WTC11 (cell line): Measurements from ENCODE around the gene LHX4. TPM values are rescaled to one million over a fixed set of nuclear protein-coding genes. Genes with fewer than 3 reads are reported as not detected.

Experiments used
- ATAC-seq: fragments of 200-7000 bp; cut with Tn5 transposase; 2 replicates; pipeline ENCODE4 v1.10.0; 2021; ENCODE audit warnings: mild to moderate bottlenecking, moderate library complexity
- CTCF ChIA-PET: fragments of 300-600 bp; sonication (Branson Sonifier 250); formaldehyde crosslinking; loops from one replicate; lab custom pipeline; 2021; ENCODE audit warnings: antibody characterized with exemption; lab: Charles Lee
- POLR2A ChIA-PET: fragments of 350-600 bp; sonication (Branson Sonifier 250); formaldehyde crosslinking; loops from one replicate; lab custom pipeline; 2021; ENCODE audit warnings: antibody characterized with exemption; lab: Charles Lee
- DNase-seq: peaks from one replicate; pipeline ENCODE4 v3.0.0; 2021; ENCODE audit warnings: low spot score
- H3K27ac Mint-ChIP-seq: 2 replicates; pipeline ENCODE4 v1.8.0; 2021; ENCODE audit warnings: mixed read lengths
- H3K27me3 Mint-ChIP-seq: 2 replicates; pipeline ENCODE4 v1.8.0; 2021; ENCODE audit warnings: low read depth, mild to moderate bottlenecking, moderate library complexity, mixed read lengths
- H3K36me3 Mint-ChIP-seq: 2 replicates; pipeline ENCODE4 v1.8.0; 2021; ENCODE audit warnings: mixed read lengths
- H3K4me1 Mint-ChIP-seq: 2 replicates; pipeline ENCODE4 v1.8.0; 2022; ENCODE audit warnings: mixed read lengths
- H3K4me3 Mint-ChIP-seq: 2 replicates; pipeline ENCODE4 v1.8.0; 2021; ENCODE audit warnings: mild to moderate bottlenecking, moderate library complexity, mixed read lengths
- H3K9me3 Mint-ChIP-seq: 2 replicates; pipeline ENCODE4 v1.8.0; 2021; ENCODE audit warnings: mixed read lengths
- ATF1 ChIP-seq: sonication (generic); formaldehyde crosslinking; IDR thresholded peaks from 2 replicates; pipeline ENCODE4 v1.8.1; 2023; ENCODE audit warnings: mild to moderate bottlenecking, moderate library complexity, missing genetic modification reagents
- FOXK1 ChIP-seq: sonication (generic); formaldehyde crosslinking; IDR thresholded peaks from 2 replicates; pipeline ENCODE4 v1.8.0; 2022; ENCODE audit warnings: mild to moderate bottlenecking, moderate library complexity, missing genetic modification reagents
- IRF2 ChIP-seq: sonication (generic); formaldehyde crosslinking; IDR thresholded peaks from 2 replicates; pipeline ENCODE4 v1.8.0; 2022; ENCODE audit warnings: low read depth, missing genetic modification reagents, borderline replicate concordance
- JUN ChIP-seq: sonication (generic); formaldehyde crosslinking; IDR thresholded peaks from 2 replicates; pipeline ENCODE4 v1.8.0; 2023; ENCODE audit warnings: mild to moderate bottlenecking, missing genetic modification reagents
- NR1H2 ChIP-seq: sonication (generic); formaldehyde crosslinking; IDR thresholded peaks from 2 replicates; pipeline ENCODE4 v1.9.0; 2021; ENCODE audit warnings: mild to moderate bottlenecking, moderate library complexity, missing genetic modification reagents
- NR3C1 ChIP-seq: sonication (generic); formaldehyde crosslinking; conservative IDR thresholded peaks from 2 replicates; pipeline ENCODE4 v1.8.1; 2023; ENCODE audit warnings: low read depth, mild to moderate bottlenecking, missing genetic modification reagents
- PRRX2 ChIP-seq: fragments of 250-450 bp; sonication (Bioruptor Pico); IDR thresholded peaks from 2 replicates; pipeline ENCODE4 v1.8.0; 2021; ENCODE audit warnings: mild to moderate bottlenecking
- RELA ChIP-seq: sonication (generic); formaldehyde crosslinking; IDR thresholded peaks from 2 replicates; pipeline ENCODE4 v1.8.1; 2022; ENCODE audit warnings: missing genetic modification reagents, mild to moderate bottlenecking, borderline replicate concordance
- SMAD3 ChIP-seq: sonication (generic); formaldehyde crosslinking; IDR thresholded peaks from 2 replicates; pipeline ENCODE4 v1.8.0; 2022; ENCODE audit warnings: missing genetic modification reagents, mild to moderate bottlenecking, borderline replicate concordance
- TP53 ChIP-seq: sonication (generic); formaldehyde crosslinking; IDR thresholded peaks from 2 replicates; pipeline ENCODE4 v1.8.1; 2023; ENCODE audit warnings: mild to moderate bottlenecking, missing genetic modification reagents
- ZNF263 ChIP-seq: sonication (generic); formaldehyde crosslinking; IDR thresholded peaks from 2 replicates; pipeline ENCODE4 v1.8.1; 2022; ENCODE audit warnings: low read depth, mild to moderate bottlenecking, moderate library complexity, missing genetic modification reagents
- ZNF671 ChIP-seq: fragments of 250-450 bp; sonication (Bioruptor Pico); IDR thresholded peaks from 2 replicates; pipeline ENCODE4 v1.8.0; 2021; ENCODE audit warnings: mild to moderate bottlenecking
- total RNA-seq: library from RNA; stranded (reverse); gene quantifications from 3 replicates; pipeline ENCODE4 v1.2.3, GENCODE V29; 2021
- TF ChIP-seq, protein P1 (sequence below): sonication (generic); formaldehyde crosslinking; IDR thresholded peaks from 2 replicates; pipeline ENCODE4 v1.8.1; 2022; ENCODE audit warnings: mild to moderate bottlenecking, missing genetic modification reagents, moderate library complexity, borderline replicate concordance
- TF ChIP-seq, protein P2 (sequence below): sonication (generic); formaldehyde crosslinking; IDR thresholded peaks from 2 replicates; pipeline ENCODE4 v1.8.0; 2022; ENCODE audit warnings: missing genetic modification reagents
- TF ChIP-seq, protein P3 (sequence below): fragments of 200-600 bp; IDR thresholded peaks from 2 replicates; pipeline ENCODE4 v1.8.0; 2022; ENCODE audit warnings: antibody characterized with exemption
- TF ChIP-seq, protein P4 (sequence below): fragments of 250-450 bp; sonication (Bioruptor Pico); IDR thresholded peaks from 2 replicates; pipeline ENCODE4 v1.9.0; 2021; ENCODE audit warnings: moderate library complexity, mild to moderate bottlenecking, inconsistent platforms, borderline replicate concordance
- TF ChIP-seq, protein P5 (sequence below): sonication (generic); formaldehyde crosslinking; IDR thresholded peaks from 2 replicates; pipeline ENCODE4 v1.8.0; 2023; ENCODE audit warnings: missing genetic modification reagents, mild to moderate bottlenecking, borderline replicate concordance
- TF ChIP-seq, protein P6 (sequence below): sonication (generic); formaldehyde crosslinking; IDR thresholded peaks from 2 replicates; pipeline ENCODE4 v1.8.1; 2023; ENCODE audit warnings: mild to moderate bottlenecking, moderate library complexity, missing genetic modification reagents
- TF ChIP-seq, protein P7 (sequence below): sonication (generic); formaldehyde crosslinking; IDR thresholded peaks from 2 replicates; pipeline ENCODE4 v1.8.0; 2022; ENCODE audit warnings: mild to moderate bottlenecking, missing genetic modification reagents

LHX4 gene
- total RNA-seq, 1 experiment from 2014 or later = 19.2 TPM

DNA sequence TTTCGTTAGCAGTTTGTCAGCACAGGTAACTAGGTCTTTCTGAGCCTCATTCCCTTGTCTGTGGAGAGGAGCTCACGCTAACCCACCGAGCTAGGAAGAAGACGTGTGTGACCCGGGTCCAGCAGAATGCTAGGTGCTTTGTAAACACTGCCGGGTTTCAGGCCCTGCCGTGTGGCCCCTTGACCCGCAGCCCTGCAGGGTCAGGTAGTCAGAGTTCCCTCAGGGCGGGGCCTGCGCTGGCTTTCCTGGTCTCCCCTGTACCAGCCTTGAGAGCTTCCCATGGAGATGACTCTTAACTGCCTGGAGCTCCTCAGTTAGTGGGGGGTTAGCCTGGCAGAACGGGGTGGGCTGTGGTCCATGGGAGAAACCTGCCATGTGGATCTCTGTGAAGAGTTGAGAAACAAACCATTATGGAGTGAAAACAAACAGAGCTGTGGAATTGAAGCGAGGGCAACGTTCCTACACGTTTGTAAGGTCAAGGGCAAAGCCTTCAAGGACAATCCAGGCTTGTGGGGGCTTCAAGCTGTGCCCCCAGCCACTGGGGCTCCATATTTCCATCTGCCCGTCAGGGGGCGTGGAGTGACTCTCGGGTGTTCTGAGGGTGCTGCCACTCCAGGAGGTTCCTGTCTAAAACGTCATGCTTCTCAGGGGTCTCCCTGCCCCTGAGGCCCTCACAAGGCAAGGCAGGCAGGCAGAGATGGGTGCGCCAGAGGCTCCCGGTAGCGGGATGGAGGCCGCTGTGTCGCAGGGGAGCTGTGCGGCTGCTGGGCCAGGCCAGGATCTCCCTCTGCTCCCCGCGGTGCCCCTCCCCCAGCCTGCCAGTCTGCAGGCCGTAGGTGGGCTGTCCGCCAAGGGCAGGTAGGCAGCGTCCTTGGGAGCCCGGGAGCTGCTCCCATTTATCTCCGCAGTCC lies 23.8 kb downstream of the LHX4 start:
- DNase-seq (no peak), ATAC-seq (no peak)
- TF ChIP-seq, protein P1, sequence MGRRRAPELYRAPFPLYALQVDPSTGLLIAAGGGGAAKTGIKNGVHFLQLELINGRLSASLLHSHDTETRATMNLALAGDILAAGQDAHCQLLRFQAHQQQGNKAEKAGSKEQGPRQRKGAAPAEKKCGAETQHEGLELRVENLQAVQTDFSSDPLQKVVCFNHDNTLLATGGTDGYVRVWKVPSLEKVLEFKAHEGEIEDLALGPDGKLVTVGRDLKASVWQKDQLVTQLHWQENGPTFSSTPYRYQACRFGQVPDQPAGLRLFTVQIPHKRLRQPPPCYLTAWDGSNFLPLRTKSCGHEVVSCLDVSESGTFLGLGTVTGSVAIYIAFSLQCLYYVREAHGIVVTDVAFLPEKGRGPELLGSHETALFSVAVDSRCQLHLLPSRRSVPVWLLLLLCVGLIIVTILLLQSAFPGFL = no peak
- no peak for TF ChIP-seq ATF1
- 0 out of 2 replicates have a peak, but pooled peaks have one; percentile 21 for TF ChIP-seq RELA (CRISPR knock-in tag)
- TF ChIP-seq, protein P2, sequence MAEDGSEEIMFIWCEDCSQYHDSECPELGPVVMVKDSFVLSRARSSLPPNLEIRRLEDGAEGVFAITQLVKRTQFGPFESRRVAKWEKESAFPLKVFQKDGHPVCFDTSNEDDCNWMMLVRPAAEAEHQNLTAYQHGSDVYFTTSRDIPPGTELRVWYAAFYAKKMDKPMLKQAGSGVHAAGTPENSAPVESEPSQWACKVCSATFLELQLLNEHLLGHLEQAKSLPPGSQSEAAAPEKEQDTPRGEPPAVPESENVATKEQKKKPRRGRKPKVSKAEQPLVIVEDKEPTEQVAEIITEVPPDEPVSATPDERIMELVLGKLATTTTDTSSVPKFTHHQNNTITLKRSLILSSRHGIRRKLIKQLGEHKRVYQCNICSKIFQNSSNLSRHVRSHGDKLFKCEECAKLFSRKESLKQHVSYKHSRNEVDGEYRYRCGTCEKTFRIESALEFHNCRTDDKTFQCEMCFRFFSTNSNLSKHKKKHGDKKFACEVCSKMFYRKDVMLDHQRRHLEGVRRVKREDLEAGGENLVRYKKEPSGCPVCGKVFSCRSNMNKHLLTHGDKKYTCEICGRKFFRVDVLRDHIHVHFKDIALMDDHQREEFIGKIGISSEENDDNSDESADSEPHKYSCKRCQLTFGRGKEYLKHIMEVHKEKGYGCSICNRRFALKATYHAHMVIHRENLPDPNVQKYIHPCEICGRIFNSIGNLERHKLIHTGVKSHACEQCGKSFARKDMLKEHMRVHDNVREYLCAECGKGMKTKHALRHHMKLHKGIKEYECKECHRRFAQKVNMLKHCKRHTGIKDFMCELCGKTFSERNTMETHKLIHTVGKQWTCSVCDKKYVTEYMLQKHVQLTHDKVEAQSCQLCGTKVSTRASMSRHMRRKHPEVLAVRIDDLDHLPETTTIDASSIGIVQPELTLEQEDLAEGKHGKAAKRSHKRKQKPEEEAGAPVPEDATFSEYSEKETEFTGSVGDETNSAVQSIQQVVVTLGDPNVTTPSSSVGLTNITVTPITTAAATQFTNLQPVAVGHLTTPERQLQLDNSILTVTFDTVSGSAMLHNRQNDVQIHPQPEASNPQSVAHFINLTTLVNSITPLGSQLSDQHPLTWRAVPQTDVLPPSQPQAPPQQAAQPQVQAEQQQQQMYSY (CRISPR knock-in tag) = peak; percentile 33; the same call in 1 of the 2 replicates
- TF ChIP-seq NR1H2 (CRISPR knock-in tag) = no peak
- TF ChIP-seq, protein P3, sequence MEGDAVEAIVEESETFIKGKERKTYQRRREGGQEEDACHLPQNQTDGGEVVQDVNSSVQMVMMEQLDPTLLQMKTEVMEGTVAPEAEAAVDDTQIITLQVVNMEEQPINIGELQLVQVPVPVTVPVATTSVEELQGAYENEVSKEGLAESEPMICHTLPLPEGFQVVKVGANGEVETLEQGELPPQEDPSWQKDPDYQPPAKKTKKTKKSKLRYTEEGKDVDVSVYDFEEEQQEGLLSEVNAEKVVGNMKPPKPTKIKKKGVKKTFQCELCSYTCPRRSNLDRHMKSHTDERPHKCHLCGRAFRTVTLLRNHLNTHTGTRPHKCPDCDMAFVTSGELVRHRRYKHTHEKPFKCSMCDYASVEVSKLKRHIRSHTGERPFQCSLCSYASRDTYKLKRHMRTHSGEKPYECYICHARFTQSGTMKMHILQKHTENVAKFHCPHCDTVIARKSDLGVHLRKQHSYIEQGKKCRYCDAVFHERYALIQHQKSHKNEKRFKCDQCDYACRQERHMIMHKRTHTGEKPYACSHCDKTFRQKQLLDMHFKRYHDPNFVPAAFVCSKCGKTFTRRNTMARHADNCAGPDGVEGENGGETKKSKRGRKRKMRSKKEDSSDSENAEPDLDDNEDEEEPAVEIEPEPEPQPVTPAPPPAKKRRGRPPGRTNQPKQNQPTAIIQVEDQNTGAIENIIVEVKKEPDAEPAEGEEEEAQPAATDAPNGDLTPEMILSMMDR = no peak
- no peak for TF ChIP-seq ZNF671 (CRISPR knock-in tag)
- ChIA-PET CTCF (interaction anchor here (0.8 to 3.3 kb wide), 24 partner anchors 8 to 439 kb away, joined by 3 to 31 read pairs (median 6); partner anchors contain the start of genes ACBD6 and LHX4), POLR2A (no interaction called here)
- peaks cover 4% of the 10 kb centered on the region; the same call in 1 of the 2 replicates for H3K36me3 Mint-ChIP-seq
- H3K4me3 Mint-ChIP-seq = no peak overlapping the region
- peaks cover 44% of the 10 kb centered on the region for H3K4me1 Mint-ChIP-seq
- no peak overlapping the region; the same call in 1 of the 2 replicates for H3K27ac Mint-ChIP-seq
- H3K9me3 Mint-ChIP-seq = no peaks in the 10 kb centered on the region
- H3K27me3 Mint-ChIP-seq = no peaks in the 10 kb centered on the region

DNA sequence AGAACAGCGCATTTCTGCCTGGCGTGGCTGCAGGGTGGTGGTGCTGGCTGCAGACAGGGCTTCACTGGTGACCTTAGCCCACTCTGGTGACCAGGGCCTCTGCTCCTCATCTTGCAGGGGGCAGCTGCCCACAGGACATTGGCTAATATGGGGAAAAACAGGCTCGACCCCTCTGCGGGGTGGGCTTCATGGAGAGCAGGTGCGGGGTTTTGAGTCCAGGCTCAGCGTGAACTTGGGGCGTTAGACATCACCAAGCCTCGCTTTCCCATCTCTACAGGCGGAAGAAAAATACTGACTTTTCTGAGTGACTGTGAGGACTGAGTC lies 24.4 kb downstream of the LHX4 start:
- Mint-ChIP-seq H3K27me3 (no peaks in the 10 kb centered on the region; the same call in 1 of the 2 replicates), H3K9me3 (no peaks in the 10 kb centered on the region), H3K4me3 (no peak overlapping the region), H3K4me1 (peaks cover 40% of the 10 kb centered on the region), H3K27ac (no peak overlapping the region; the same call in 1 of the 2 replicates), H3K36me3 (peaks cover 4% of the 10 kb centered on the region; the same call in 1 of the 2 replicates)
- ATAC-seq (no peak), DNase-seq (no peak)
- TF ChIP-seq SMAD3 (CRISPR knock-in tag) (no peak), ZNF671 (CRISPR knock-in tag) (no peak), IRF2 (CRISPR knock-in tag) (no peak), ZNF263 (no peak), TP53 (CRISPR knock-in tag) (no peak), NR3C1 (CRISPR knock-in tag) (no peak), JUN (CRISPR knock-in tag) (no peak), FOXK1 (no peak), PRRX2 (CRISPR knock-in tag) (no peak)
- TF ChIP-seq, protein P4, sequence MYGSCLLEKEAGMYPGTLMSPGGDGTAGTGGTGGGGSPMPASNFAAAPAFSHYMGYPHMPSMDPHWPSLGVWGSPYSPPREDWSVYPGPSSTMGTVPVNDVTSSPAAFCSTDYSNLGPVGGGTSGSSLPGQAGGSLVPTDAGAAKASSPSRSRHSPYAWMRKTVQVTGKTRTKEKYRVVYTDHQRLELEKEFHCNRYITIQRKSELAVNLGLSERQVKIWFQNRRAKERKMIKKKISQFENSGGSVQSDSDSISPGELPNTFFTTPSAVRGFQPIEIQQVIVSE (CRISPR knock-in tag) = no peak
- TF ChIP-seq, protein P5, sequence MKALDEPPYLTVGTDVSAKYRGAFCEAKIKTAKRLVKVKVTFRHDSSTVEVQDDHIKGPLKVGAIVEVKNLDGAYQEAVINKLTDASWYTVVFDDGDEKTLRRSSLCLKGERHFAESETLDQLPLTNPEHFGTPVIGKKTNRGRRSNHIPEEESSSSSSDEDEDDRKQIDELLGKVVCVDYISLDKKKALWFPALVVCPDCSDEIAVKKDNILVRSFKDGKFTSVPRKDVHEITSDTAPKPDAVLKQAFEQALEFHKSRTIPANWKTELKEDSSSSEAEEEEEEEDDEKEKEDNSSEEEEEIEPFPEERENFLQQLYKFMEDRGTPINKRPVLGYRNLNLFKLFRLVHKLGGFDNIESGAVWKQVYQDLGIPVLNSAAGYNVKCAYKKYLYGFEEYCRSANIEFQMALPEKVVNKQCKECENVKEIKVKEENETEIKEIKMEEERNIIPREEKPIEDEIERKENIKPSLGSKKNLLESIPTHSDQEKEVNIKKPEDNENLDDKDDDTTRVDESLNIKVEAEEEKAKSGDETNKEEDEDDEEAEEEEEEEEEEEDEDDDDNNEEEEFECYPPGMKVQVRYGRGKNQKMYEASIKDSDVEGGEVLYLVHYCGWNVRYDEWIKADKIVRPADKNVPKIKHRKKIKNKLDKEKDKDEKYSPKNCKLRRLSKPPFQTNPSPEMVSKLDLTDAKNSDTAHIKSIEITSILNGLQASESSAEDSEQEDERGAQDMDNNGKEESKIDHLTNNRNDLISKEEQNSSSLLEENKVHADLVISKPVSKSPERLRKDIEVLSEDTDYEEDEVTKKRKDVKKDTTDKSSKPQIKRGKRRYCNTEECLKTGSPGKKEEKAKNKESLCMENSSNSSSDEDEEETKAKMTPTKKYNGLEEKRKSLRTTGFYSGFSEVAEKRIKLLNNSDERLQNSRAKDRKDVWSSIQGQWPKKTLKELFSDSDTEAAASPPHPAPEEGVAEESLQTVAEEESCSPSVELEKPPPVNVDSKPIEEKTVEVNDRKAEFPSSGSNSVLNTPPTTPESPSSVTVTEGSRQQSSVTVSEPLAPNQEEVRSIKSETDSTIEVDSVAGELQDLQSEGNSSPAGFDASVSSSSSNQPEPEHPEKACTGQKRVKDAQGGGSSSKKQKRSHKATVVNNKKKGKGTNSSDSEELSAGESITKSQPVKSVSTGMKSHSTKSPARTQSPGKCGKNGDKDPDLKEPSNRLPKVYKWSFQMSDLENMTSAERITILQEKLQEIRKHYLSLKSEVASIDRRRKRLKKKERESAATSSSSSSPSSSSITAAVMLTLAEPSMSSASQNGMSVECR (CRISPR knock-in tag) = no peak
- TF ChIP-seq, protein P6, sequence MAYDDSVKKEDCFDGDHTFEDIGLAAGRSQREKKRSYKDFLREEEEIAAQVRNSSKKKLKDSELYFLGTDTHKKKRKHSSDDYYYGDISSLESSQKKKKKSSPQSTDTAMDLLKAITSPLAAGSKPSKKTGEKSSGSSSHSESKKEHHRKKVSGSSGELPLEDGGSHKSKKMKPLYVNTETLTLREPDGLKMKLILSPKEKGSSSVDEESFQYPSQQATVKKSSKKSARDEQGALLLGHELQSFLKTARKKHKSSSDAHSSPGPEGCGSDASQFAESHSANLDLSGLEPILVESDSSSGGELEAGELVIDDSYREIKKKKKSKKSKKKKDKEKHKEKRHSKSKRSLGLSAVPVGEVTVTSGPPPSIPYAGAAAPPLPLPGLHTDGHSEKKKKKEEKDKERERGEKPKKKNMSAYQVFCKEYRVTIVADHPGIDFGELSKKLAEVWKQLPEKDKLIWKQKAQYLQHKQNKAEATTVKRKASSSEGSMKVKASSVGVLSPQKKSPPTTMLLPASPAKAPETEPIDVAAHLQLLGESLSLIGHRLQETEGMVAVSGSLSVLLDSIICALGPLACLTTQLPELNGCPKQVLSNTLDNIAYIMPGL (CRISPR knock-in tag) = no peak
- TF ChIP-seq, protein P7, sequence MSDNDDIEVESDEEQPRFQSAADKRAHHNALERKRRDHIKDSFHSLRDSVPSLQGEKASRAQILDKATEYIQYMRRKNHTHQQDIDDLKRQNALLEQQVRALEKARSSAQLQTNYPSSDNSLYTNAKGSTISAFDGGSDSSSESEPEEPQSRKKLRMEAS (CRISPR knock-in tag) = no peak
- ChIA-PET POLR2A (no interaction called here), CTCF (interaction anchor here (0.9 to 3.3 kb wide), 7 partner anchors 16 to 161 kb away, joined by 3 to 31 read pairs (median 10); partner anchors contain the start of gene LHX4)
